Duodenal mucosa (tissue), 2 donors: ENCODE data around the gene SOX18.

Source experiments
- H3K27ac ChIP-seq: one replicate; pipeline ENCODE4 v1.7.0; 2013; ENCODE audit warnings: low read depth, low read length
- H3K27me3 ChIP-seq, 2 donors: one replicate each; pipeline ENCODE4 v1.7.0; 2013; ENCODE audit warnings: low read length in 2 of 2, control low read depth in 1 of 2; ENCODE audit not compliant: insufficient read depth in 2 of 2, control insufficient read depth in 1 of 2
- H3K36me3 ChIP-seq, 2 donors: one replicate each; pipeline ENCODE4 v1.7.0; 2013; ENCODE audit warnings: low read length in 2 of 2, control low read depth in 1 of 2; ENCODE audit not compliant: insufficient read depth in 2 of 2, control insufficient read depth in 1 of 2
- H3K4me1 ChIP-seq, 2 donors: one replicate each; pipeline ENCODE4 v1.7.0; 2013; ENCODE audit warnings: low read length in 2 of 2, control low read depth in 1 of 2; ENCODE audit not compliant: insufficient read depth in 2 of 2, control insufficient read depth in 1 of 2
- H3K4me3 ChIP-seq, 2 donors: one replicate each; pipeline ENCODE4 v1.7.0; 2013; ENCODE audit warnings: low read length in 2 of 2, low read depth in 1 of 2
- H3K9ac ChIP-seq, 2 donors: one replicate each; pipeline ENCODE4 v1.7.0; 2013; ENCODE audit warnings: low read length in 2 of 2, low read depth in 1 of 2
- H3K9me3 ChIP-seq, 2 donors: one replicate each; pipeline ENCODE4 v1.7.0; 2013; ENCODE audit warnings: low read length in 2 of 2, control low read depth in 1 of 2; ENCODE audit not compliant: control insufficient read depth in 1 of 2

The SOX18 gene

GRCh38 chr20:64049060-64049877 is at the start of gene SOX18:
TSS of gene SOX18 (minus strand) at chr20:64049639. CDS start at chr20:64049516, 123 bp downstream.
- H3K4me3 ChIP-seq, result no peak within 1 kb of the TSS

DNA sequence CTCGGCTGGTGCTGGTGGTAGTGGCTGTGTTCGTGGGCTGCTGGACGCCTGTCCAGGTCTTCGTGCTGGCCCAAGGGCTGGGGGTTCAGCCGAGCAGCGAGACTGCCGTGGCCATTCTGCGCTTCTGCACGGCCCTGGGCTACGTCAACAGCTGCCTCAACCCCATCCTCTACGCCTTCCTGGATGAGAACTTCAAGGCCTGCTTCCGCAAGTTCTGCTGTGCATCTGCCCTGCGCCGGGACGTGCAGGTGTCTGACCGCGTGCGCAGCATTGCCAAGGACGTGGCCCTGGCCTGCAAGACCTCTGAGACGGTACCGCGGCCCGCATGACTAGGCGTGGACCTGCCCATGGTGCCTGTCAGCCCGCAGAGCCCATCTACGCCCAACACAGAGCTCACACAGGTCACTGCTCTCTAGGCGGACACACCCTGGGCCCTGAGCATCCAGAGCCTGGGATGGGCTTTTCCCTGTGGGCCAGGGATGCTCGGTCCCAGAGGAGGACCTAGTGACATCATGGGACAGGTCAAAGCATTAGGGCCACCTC is 49.1 kb upstream of the SOX18 start:
- Histone ChIP-seq H3K4me1 (no peaks in the 10 kb centered on the region), H3K27ac (no peak overlapping the region), H3K9ac (no peak overlapping the region), H3K4me3 (no peak overlapping the region), H3K36me3 (peaks cover 0 to 3% of the 10 kb centered on the region in 2 donors), H3K27me3 (peaks cover 24 to 30% of the 10 kb centered on the region in 2 donors), H3K9me3 (no peaks in the 10 kb centered on the region)

More at GRCh38 chr20:64049060-64049877, at the start of gene SOX18:
- H3K9me3 ChIP-seq, result no peaks in the 10 kb centered on the region
- H3K27me3 ChIP-seq, result peaks cover 66 to 75% of the 10 kb centered on the region in 2 donors
- no peaks in the 10 kb centered on the region for H3K36me3 ChIP-seq
- peak within 1 kb of the TSS; percentile 44 for H3K27ac ChIP-seq
- no peaks in the 10 kb centered on the region for H3K4me1 ChIP-seq
- no peak within 1 kb of the TSS for H3K9ac ChIP-seq

GRCh38 chr20:64096535-64096934 is 47.1 kb upstream of the SOX18 start:
- H3K9me3 ChIP-seq, result no peaks in the 10 kb centered on the region
- no peak overlapping the region for H3K27ac ChIP-seq
- H3K27me3 ChIP-seq, result peaks cover 13 to 19% of the 10 kb centered on the region in 2 donors
- peaks cover 0 to 3% of the 10 kb centered on the region in 2 donors for H3K36me3 ChIP-seq
- H3K9ac ChIP-seq, result no peak overlapping the region
- no peak overlapping the region for H3K4me3 ChIP-seq
- no peaks in the 10 kb centered on the region for H3K4me1 ChIP-seq

DNA sequence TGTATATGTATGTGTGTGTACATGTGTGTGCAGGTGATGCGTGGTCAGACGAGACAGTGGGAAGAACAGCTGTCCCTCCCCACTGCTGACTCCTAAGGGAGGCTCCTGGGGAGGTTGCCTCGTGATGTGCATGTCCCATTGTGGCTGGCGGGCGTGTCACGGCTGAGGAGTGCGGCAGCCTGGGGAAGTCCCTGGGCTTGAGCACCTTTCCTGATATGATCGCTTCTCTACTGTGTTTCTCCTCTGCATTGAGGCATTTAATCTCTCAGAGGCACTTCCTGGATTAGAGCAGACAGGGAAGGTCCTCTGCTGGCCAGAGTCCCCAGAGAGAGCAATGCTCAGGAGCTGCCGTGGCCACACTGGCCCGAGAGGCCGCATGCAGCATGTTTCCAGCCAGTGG is 46.5 kb upstream of the SOX18 start:
- Histone ChIP-seq H3K4me3 (no peak overlapping the region), H3K36me3 (peaks cover 0 to 3% of the 10 kb centered on the region in 2 donors), H3K27me3 (peaks cover 7 to 14% of the 10 kb centered on the region in 2 donors), H3K9ac (no peak overlapping the region), H3K4me1 (no peaks in the 10 kb centered on the region), H3K9me3 (no peaks in the 10 kb centered on the region), H3K27ac (no peak overlapping the region)

GRCh38 chr20:64095455-64095854 is 46.0 kb upstream of the SOX18 start:
- no peak overlapping the region for H3K27ac ChIP-seq
- no peaks in the 10 kb centered on the region for H3K4me1 ChIP-seq
- H3K27me3 ChIP-seq, result peaks cover 5 to 9% of the 10 kb centered on the region in 2 donors
- H3K4me3 ChIP-seq, result no peak overlapping the region
- H3K36me3 ChIP-seq, result peaks cover 0 to 3% of the 10 kb centered on the region in 2 donors
- H3K9ac ChIP-seq, result no peak overlapping the region
- no peaks in the 10 kb centered on the region for H3K9me3 ChIP-seq

DNA sequence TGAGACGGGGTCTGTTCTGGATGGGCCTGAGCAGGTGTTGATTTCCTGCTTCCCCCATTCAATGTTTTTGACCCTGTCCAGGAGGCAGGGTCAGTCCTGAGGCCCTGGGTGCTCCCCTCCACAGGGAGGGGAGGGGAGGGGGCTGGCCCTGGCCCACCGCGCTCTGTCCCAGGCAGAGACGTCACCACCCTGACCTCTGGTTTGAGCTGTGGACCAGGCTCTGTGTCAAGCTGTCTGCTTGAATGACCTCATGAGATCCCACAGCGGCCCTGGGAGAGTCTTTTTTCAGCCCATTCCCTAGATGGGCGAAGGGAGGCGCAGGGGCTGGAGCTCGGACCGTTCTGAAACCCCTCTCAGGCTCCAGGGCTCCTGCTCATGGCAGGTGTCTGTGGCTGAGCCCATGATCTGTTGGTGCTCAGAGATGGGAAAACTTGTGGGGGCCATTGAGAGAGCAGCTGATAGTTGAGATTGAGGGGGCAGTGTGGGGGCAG is 43.6 kb upstream of the SOX18 start:
- Histone ChIP-seq H3K9ac (no peak overlapping the region), H3K36me3 (no peaks in the 10 kb centered on the region), H3K9me3 (no peaks in the 10 kb centered on the region), H3K4me3 (no peak overlapping the region), H3K4me1 (no peaks in the 10 kb centered on the region), H3K27ac (no peak overlapping the region), H3K27me3 (peaks cover 5 to 23% of the 10 kb centered on the region in 2 donors)

GRCh38 chr20:64092258-64093012 is 43.0 kb upstream of the SOX18 start:
- H3K4me3 ChIP-seq, result no peak overlapping the region
- H3K9ac ChIP-seq, result no peak overlapping the region
- H3K27ac ChIP-seq, result no peak overlapping the region

GRCh38 chr20:64091770-64092169 is 42.3 kb upstream of the SOX18 start:
- Histone ChIP-seq H3K4me1 (no peaks in the 10 kb centered on the region), H3K36me3 (no peaks in the 10 kb centered on the region), H3K27me3 (peaks cover 7 to 23% of the 10 kb centered on the region in 2 donors), H3K27ac (no peak overlapping the region), H3K9me3 (no peaks in the 10 kb centered on the region), H3K4me3 (no peak overlapping the region), H3K9ac (no peak overlapping the region)

More at GRCh38 chr20:64092258-64093012, 43.0 kb upstream of the SOX18 start:
- Histone ChIP-seq H3K27me3 (peaks cover 5 to 23% of the 10 kb centered on the region in 2 donors), H3K36me3 (no peaks in the 10 kb centered on the region), H3K4me1 (no peaks in the 10 kb centered on the region), H3K9me3 (no peaks in the 10 kb centered on the region)

- Histone ChIP-seq H3K9ac (no peak overlapping the region), H3K36me3 (no peaks in the 10 kb centered on the region), H3K27me3 (peaks cover 11 to 23% of the 10 kb centered on the region in 2 donors), H3K4me1 (no peaks in the 10 kb centered on the region), H3K9me3 (no peaks in the 10 kb centered on the region), H3K27ac (no peak overlapping the region), H3K4me3 (no peak overlapping the region)
Observed at GRCh38 chr20:64091340-64091739, 41.9 kb upstream of the SOX18 start.

DNA sequence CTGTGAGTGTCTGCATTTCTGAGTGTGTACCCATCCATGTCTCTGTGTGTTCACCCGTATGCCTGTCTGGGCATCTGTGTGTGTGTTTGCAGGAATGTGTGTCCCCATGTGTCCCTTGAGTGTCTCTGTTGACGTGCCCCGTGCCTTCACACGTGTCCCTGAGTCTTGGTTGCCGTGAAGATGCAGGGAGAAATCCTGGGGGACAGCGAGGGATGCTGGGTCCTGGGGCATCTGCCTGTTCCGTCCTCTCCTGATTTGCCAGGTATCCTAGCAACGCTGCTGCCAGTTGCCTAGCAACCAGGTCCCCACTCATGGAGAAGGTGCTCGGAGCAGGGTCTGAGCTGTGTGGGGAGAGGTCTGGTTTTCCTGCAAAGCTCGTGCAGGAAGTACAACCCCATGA is 40.7 kb upstream of the SOX18 start:
- H3K27ac ChIP-seq, result no peak overlapping the region
- H3K27me3 ChIP-seq, result peaks cover 14 to 24% of the 10 kb centered on the region in 2 donors
- H3K9me3 ChIP-seq, result no peaks in the 10 kb centered on the region
- H3K9ac ChIP-seq, result no peak overlapping the region
- no peak overlapping the region for H3K4me3 ChIP-seq
- H3K36me3 ChIP-seq, result no peaks in the 10 kb centered on the region
- no peaks in the 10 kb centered on the region for H3K4me1 ChIP-seq
